Neural cell (in vitro differentiated cells): ENCODE results near the gene CACNA1A.

Experiments used
- EP300 ChIP-seq: fragments of 450-650 bp; conservative IDR thresholded peaks from 2 replicates; pipeline ENCODE4 v1.6.1; 2014; ENCODE audit warnings: antibody characterized with exemption, mild to moderate bottlenecking, moderate library complexity; ENCODE audit not compliant: poor library complexity, severe bottlenecking
- EZH2 ChIP-seq: fragments of 200-600, 300-800 bp; shearing (Covaris generic), sonication (generic); IDR thresholded peaks from 2 replicates; pipeline ENCODE4 v1.6.1; 2014; ENCODE audit warnings: antibody characterized with exemption, low read length, borderline replicate concordance, mild to moderate bottlenecking; ENCODE audit not compliant: insufficient read depth, poor library complexity, severe bottlenecking
- MXI1 ChIP-seq: fragments of 450-650 bp; conservative IDR thresholded peaks from 2 replicates; pipeline ENCODE4 v1.6.1; 2014; ENCODE audit warnings: antibody characterized with exemption, mild to moderate bottlenecking; ENCODE audit not compliant: poor library complexity, severe bottlenecking
- POLR2AphosphoS5 ChIP-seq: IDR thresholded peaks from 2 replicates; pipeline ENCODE4 v1.6.1; 2012
- RAD21 ChIP-seq: fragments of 450-650 bp; conservative IDR thresholded peaks from 2 replicates; pipeline ENCODE4 v1.6.1; 2014; ENCODE audit warnings: antibody characterized with exemption, mild to moderate bottlenecking, moderate library complexity
- TF ChIP-seq, protein P1 (sequence below): fragments of 450-650 bp; IDR thresholded peaks from 2 replicates; pipeline ENCODE4 v1.5.1; 2014; ENCODE audit warnings: antibody characterized with exemption, mild to moderate bottlenecking, moderate library complexity; ENCODE audit not compliant: poor library complexity, severe bottlenecking
- TF ChIP-seq, protein P2 (sequence below): IDR thresholded peaks from 2 replicates; pipeline ENCODE4 v1.6.1; 2012; ENCODE audit warnings: borderline replicate concordance

DNA sequence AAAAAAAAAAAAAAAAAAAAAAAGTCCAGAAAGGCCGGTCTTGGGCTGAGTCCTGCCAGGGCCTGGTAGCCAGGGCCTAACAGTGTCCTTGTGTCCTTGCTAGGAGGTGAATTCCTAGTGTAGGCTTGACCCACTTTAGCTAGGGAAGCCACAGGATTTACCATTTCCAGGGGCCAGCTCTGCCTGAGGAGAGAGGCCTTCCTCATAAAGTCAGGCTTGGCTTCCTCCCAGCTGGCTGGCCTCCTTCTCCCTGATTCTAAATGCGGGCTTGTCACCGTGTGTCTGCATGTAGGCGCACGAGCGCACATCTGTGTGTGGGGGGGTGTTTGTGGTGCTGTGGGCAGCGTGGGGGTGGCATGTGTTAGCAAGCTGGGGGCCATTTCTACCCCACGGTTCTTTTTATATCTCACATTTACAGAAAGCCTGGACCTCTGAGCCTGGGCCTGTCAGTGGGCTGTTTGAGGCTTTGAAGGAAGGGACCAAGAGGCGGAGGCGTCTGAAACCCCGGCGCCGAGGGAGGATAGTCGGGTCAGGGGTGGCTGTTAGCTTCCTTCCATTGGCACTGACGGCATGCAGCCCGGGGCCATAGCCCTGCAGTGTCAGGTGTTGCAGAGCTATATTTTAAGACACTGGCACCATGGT, 324.4 kb downstream of the CACNA1A start:
- TF ChIP-seq, protein P1, sequence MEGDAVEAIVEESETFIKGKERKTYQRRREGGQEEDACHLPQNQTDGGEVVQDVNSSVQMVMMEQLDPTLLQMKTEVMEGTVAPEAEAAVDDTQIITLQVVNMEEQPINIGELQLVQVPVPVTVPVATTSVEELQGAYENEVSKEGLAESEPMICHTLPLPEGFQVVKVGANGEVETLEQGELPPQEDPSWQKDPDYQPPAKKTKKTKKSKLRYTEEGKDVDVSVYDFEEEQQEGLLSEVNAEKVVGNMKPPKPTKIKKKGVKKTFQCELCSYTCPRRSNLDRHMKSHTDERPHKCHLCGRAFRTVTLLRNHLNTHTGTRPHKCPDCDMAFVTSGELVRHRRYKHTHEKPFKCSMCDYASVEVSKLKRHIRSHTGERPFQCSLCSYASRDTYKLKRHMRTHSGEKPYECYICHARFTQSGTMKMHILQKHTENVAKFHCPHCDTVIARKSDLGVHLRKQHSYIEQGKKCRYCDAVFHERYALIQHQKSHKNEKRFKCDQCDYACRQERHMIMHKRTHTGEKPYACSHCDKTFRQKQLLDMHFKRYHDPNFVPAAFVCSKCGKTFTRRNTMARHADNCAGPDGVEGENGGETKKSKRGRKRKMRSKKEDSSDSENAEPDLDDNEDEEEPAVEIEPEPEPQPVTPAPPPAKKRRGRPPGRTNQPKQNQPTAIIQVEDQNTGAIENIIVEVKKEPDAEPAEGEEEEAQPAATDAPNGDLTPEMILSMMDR: no peak
- TF ChIP-seq, protein P2, sequence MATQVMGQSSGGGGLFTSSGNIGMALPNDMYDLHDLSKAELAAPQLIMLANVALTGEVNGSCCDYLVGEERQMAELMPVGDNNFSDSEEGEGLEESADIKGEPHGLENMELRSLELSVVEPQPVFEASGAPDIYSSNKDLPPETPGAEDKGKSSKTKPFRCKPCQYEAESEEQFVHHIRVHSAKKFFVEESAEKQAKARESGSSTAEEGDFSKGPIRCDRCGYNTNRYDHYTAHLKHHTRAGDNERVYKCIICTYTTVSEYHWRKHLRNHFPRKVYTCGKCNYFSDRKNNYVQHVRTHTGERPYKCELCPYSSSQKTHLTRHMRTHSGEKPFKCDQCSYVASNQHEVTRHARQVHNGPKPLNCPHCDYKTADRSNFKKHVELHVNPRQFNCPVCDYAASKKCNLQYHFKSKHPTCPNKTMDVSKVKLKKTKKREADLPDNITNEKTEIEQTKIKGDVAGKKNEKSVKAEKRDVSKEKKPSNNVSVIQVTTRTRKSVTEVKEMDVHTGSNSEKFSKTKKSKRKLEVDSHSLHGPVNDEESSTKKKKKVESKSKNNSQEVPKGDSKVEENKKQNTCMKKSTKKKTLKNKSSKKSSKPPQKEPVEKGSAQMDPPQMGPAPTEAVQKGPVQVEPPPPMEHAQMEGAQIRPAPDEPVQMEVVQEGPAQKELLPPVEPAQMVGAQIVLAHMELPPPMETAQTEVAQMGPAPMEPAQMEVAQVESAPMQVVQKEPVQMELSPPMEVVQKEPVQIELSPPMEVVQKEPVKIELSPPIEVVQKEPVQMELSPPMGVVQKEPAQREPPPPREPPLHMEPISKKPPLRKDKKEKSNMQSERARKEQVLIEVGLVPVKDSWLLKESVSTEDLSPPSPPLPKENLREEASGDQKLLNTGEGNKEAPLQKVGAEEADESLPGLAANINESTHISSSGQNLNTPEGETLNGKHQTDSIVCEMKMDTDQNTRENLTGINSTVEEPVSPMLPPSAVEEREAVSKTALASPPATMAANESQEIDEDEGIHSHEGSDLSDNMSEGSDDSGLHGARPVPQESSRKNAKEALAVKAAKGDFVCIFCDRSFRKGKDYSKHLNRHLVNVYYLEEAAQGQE: no peak
- TF ChIP-seq RAD21 (no peak), EP300 (no peak), POLR2AphosphoS5 (no peak), EZH2 (no peak), MXI1 (no peak)
